Naive thymus-derived CD8-positive, alpha-beta T cell (primary cell): ENCODE measurements around the gene CHRFAM7A. TPM values are rescaled to one million over a fixed set of nuclear protein-coding genes. Genes with fewer than 3 reads are reported as not detected.
"Not testable (repeated sequence)": the region's sequence is repeated elsewhere in the genome, so short reads cannot be mapped to it uniquely, and the experiment has no call there.

Experiments
- ATAC-seq, 2 donors: fragments of 150-1000 bp; cut with Tn5 transposase in 1 of 2; sonication (Bioruptor Pico), chemical (Tn5 transposase) in 1 of 2; 1 replicate in 1 of 2; 2 replicates in 1 of 2; pipeline ENCODE4 v1.10.0; 2021; ENCODE audit warnings: mild to moderate bottlenecking in 2 of 2, moderate library complexity in 2 of 2
- POLR2A ChIA-PET: fragments of 350-600 bp; sonication (Branson Sonifier 250); formaldehyde crosslinking; loops from one replicate; lab custom pipeline; 2021; ENCODE audit warnings: antibody characterized with exemption; lab: Charles Lee
- DNase-seq, 10 donors: peaks; one replicate each; pipeline versions ENCODE4 v3.0.0 to v3.0.0-alpha.2; 2020 to 2022
- H3K27ac Mint-ChIP-seq, 10 donors: one replicate each; pipeline ENCODE4 v1.8.0; 2020 to 2022; ENCODE audit warnings: mild to moderate bottlenecking in 10 of 10, mixed read lengths in 10 of 10, moderate library complexity in 4 of 10, inconsistent platforms in 1 of 10
- H3K27me3 Mint-ChIP-seq, 5 donors: one replicate each; pipeline ENCODE4 v1.8.0; 2021 to 2022; ENCODE audit warnings: mixed read lengths in 5 of 5
- H3K36me3 Mint-ChIP-seq, 3 donors: one replicate each; pipeline ENCODE4 v1.8.0; 2020 to 2022; ENCODE audit warnings: mixed read lengths in 3 of 3, mild to moderate bottlenecking in 2 of 3, inconsistent platforms in 1 of 3
- H3K4me1 Mint-ChIP-seq, 4 donors: one replicate each; pipeline ENCODE4 v1.8.0; 2021 to 2022; ENCODE audit warnings: mixed read lengths in 4 of 4
- H3K4me3 Mint-ChIP-seq, 10 donors: one replicate each; pipeline ENCODE4 v1.8.0; 2020 to 2022; ENCODE audit warnings: mild to moderate bottlenecking in 10 of 10, mixed read lengths in 10 of 10, moderate library complexity in 6 of 10, inconsistent platforms in 1 of 10
- H3K9me3 Mint-ChIP-seq, 9 donors: one replicate each; pipeline ENCODE4 v1.8.0; 2020 to 2022; ENCODE audit warnings: mixed read lengths in 9 of 9, mild to moderate bottlenecking in 3 of 9, inconsistent platforms in 1 of 9, moderate library complexity in 1 of 9
- polyA plus RNA-seq, 3 donors: library from polyadenylated mRNA; unstranded; fragments of 300-500 nt; fragmentation: Illumina TruSeq; gene quantifications; one replicate each; pipeline ENCODE4 v1.2.3, GENCODE V29; 2021
- total RNA-seq, 8 experiments: library from RNA in 2 of 8; stranded (reverse) in 2 of 8; gene quantifications; one replicate each; pipeline ENCODE4 v1.2.3 and lab custom pipeline; 2021 to 2026

The CHRFAM7A gene
- total and polyA plus RNA-seq, 5 experiments from 2014 or later, result not detected

GRCh38 chr15:30368271-30368670 is 25.1 kb downstream of the CHRFAM7A start:
- DNase-seq, H3K9me3 Mint-ChIP-seq, H3K27ac Mint-ChIP-seq, H3K36me3 Mint-ChIP-seq, H3K27me3 Mint-ChIP-seq, H3K4me1 Mint-ChIP-seq, H3K4me3 Mint-ChIP-seq, POLR2A ChIA-PET, ATAC-seq: not testable (repeated sequence)

GRCh38 chr15:30367246-30367645 is 26.1 kb downstream of the CHRFAM7A start:
- not testable (repeated sequence) for DNase-seq

GRCh38 chr15:30361404-30361803 is 31.9 kb downstream of the CHRFAM7A start:
- DNase-seq, H3K9me3 Mint-ChIP-seq, H3K4me3 Mint-ChIP-seq, H3K27me3 Mint-ChIP-seq, H3K4me1 Mint-ChIP-seq, ATAC-seq, POLR2A ChIA-PET, H3K27ac Mint-ChIP-seq, H3K36me3 Mint-ChIP-seq: not testable (repeated sequence)

More at GRCh38 chr15:30367246-30367645, 26.1 kb downstream of the CHRFAM7A start:
- ATAC-seq, H3K27me3 Mint-ChIP-seq, H3K36me3 Mint-ChIP-seq, H3K27ac Mint-ChIP-seq, H3K4me1 Mint-ChIP-seq, H3K4me3 Mint-ChIP-seq, H3K9me3 Mint-ChIP-seq, POLR2A ChIA-PET: not testable (repeated sequence)

GRCh38 chr15:30360990-30361389 is 32.4 kb downstream of the CHRFAM7A start:
- DNase-seq, ATAC-seq, H3K27ac Mint-ChIP-seq, H3K27me3 Mint-ChIP-seq, H3K4me1 Mint-ChIP-seq, H3K36me3 Mint-ChIP-seq, POLR2A ChIA-PET, H3K4me3 Mint-ChIP-seq, H3K9me3 Mint-ChIP-seq: not testable (repeated sequence)

GRCh38 chr15:30355043-30355442 is 38.3 kb downstream of the CHRFAM7A start:
- H3K27ac Mint-ChIP-seq, H3K4me3 Mint-ChIP-seq, H3K27me3 Mint-ChIP-seq, POLR2A ChIA-PET, ATAC-seq, DNase-seq, H3K9me3 Mint-ChIP-seq, H3K36me3 Mint-ChIP-seq, H3K4me1 Mint-ChIP-seq: not testable (repeated sequence)

GRCh38 chr15:30349803-30350202 is 43.5 kb downstream of the CHRFAM7A start:
- H3K4me3 Mint-ChIP-seq, H3K9me3 Mint-ChIP-seq, H3K36me3 Mint-ChIP-seq, H3K27ac Mint-ChIP-seq, DNase-seq, ATAC-seq, H3K4me1 Mint-ChIP-seq, H3K27me3 Mint-ChIP-seq, POLR2A ChIA-PET: not testable (repeated sequence)

GRCh38 chr15:30336584-30336983 is 56.8 kb downstream of the CHRFAM7A start:
- DNase-seq, H3K4me1 Mint-ChIP-seq, H3K36me3 Mint-ChIP-seq, H3K27ac Mint-ChIP-seq, ATAC-seq, H3K4me3 Mint-ChIP-seq, H3K27me3 Mint-ChIP-seq, POLR2A ChIA-PET, H3K9me3 Mint-ChIP-seq: not testable (repeated sequence)

GRCh38 chr15:30334152-30334551 is 59.2 kb downstream of the CHRFAM7A start:
- H3K27ac Mint-ChIP-seq, H3K9me3 Mint-ChIP-seq, H3K4me1 Mint-ChIP-seq, H3K4me3 Mint-ChIP-seq, DNase-seq, POLR2A ChIA-PET, H3K36me3 Mint-ChIP-seq, H3K27me3 Mint-ChIP-seq, ATAC-seq: not testable (repeated sequence)

GRCh38 chr15:30326145-30326544 is 67.2 kb downstream of the CHRFAM7A start:
- H3K4me1 Mint-ChIP-seq, H3K9me3 Mint-ChIP-seq, DNase-seq, H3K27ac Mint-ChIP-seq, POLR2A ChIA-PET, H3K27me3 Mint-ChIP-seq, H3K36me3 Mint-ChIP-seq, H3K4me3 Mint-ChIP-seq, ATAC-seq: not testable (repeated sequence)

- H3K36me3 Mint-ChIP-seq, H3K4me3 Mint-ChIP-seq, ATAC-seq, H3K9me3 Mint-ChIP-seq, H3K4me1 Mint-ChIP-seq, POLR2A ChIA-PET, H3K27ac Mint-ChIP-seq, H3K27me3 Mint-ChIP-seq, DNase-seq: not testable (repeated sequence)
These were observed 72.3 kb downstream of the CHRFAM7A start for GRCh38 chr15:30321063-30321462.

- H3K36me3 Mint-ChIP-seq, H3K9me3 Mint-ChIP-seq, DNase-seq, H3K4me1 Mint-ChIP-seq, H3K4me3 Mint-ChIP-seq, H3K27ac Mint-ChIP-seq, H3K27me3 Mint-ChIP-seq, ATAC-seq, POLR2A ChIA-PET: not testable (repeated sequence)
These were observed 77.6 kb downstream of the CHRFAM7A start for GRCh38 chr15:30315704-30316103.

- H3K36me3 Mint-ChIP-seq, H3K9me3 Mint-ChIP-seq, H3K27me3 Mint-ChIP-seq, H3K4me1 Mint-ChIP-seq, H3K27ac Mint-ChIP-seq, DNase-seq, POLR2A ChIA-PET, ATAC-seq, H3K4me3 Mint-ChIP-seq: not testable (repeated sequence)
These were observed 82.8 kb downstream of the CHRFAM7A start for GRCh38 chr15:30310575-30310974.
